Measurements from ENCODE around the gene GALNT7. TPM values are rescaled to one million over a fixed set of nuclear protein-coding genes. Genes with fewer than 3 reads are reported as not detected.

The GALNT7 gene
- total RNA-seq, 4 donors from 2014 or later = 8.7 to 22.4 (median 9.7) TPM

GRCh38 chr4:173165706-173166105 lies 2.9 kb upstream of the GALNT7 start:
- Histone ChIP-seq H3K9me3 (no peaks in the 10 kb centered on the region), H3K4me1 (peaks cover 0 to 11% (median 5%) of the 10 kb centered on the region in 4 donors), H3K4me3 (no peak overlapping the region), H3K27ac (no peak overlapping the region), H3K36me3 (no peaks in the 10 kb centered on the region), H3K27me3 (no peaks in the 10 kb centered on the region)
- no peak for DNase-seq (ENCODE audit: low spot score in 2 of 2)
- TF ChIP-seq CTCF (IDR thresholded peaks at IDR 0.05) = no peak
- no peak for TF ChIP-seq POLR2A (IDR thresholded peaks at IDR 0.05)
- TF ChIP-seq EP300 (IDR thresholded peaks at IDR 0.05) = no peak

- 90 to 93% methylated on average over 4 of the region's 4 CpGs for WGBS, 2 donors
- no peaks in the 10 kb centered on the region for H3K27me3 ChIP-seq
- H3K27ac ChIP-seq = no peak overlapping the region
- DNase-seq (ENCODE audit: low spot score in 2 of 2) = no peak
- H3K4me3 ChIP-seq = no peak overlapping the region
- TF ChIP-seq EP300 (IDR thresholded peaks at IDR 0.05) (no peak), CTCF (IDR thresholded peaks at IDR 0.05) (no peak), POLR2A (IDR thresholded peaks at IDR 0.05) (no peak)
- peaks cover 0 to 19% (median 13%) of the 10 kb centered on the region in 4 donors for H3K4me1 ChIP-seq
- H3K9me3 ChIP-seq = no peaks in the 10 kb centered on the region
- no peaks in the 10 kb centered on the region for H3K36me3 ChIP-seq
Observed at GRCh38 chr4:173166491-173166890, 2.1 kb upstream of the GALNT7 start.

GRCh38 chr4:173167758-173168395 lies 734 bp upstream of the GALNT7 start:
- DNase-seq (ENCODE audit: low spot score in 2 of 2) = no peak
- Histone ChIP-seq H3K9me3 (no peaks in the 10 kb centered on the region), H3K27me3 (no peaks in the 10 kb centered on the region), H3K27ac (peak overlapping the region; percentile 18 to 96 (median 88)), H3K4me1 (peaks cover 0 to 19% (median 13%) of the 10 kb centered on the region in 4 donors), H3K4me3 (peak overlapping the region; percentile 72 to 93 (median 85)), H3K36me3 (no peaks in the 10 kb centered on the region)
- 7 to 9% methylated on average over 19 of the region's 19 CpGs for WGBS, 2 donors
- TF ChIP-seq CTCF (IDR thresholded peaks at IDR 0.05) (no peak), POLR2A (IDR thresholded peaks at IDR 0.05) (no peak), EP300 (IDR thresholded peaks at IDR 0.05) (no peak)

- peaks cover 0 to 19% (median 13%) of the 10 kb centered on the region in 4 donors for H3K4me1 ChIP-seq
- no peaks in the 10 kb centered on the region for H3K27me3 ChIP-seq
- H3K4me3 ChIP-seq = peak overlapping the region; percentile 72 to 93 (median 76)
- no peak for DNase-seq (ENCODE audit: low spot score in 2 of 2)
- no peak for TF ChIP-seq POLR2A (IDR thresholded peaks at IDR 0.05)
- peak in 1 of 5 experiments; percentile 16 for TF ChIP-seq CTCF (IDR thresholded peaks at IDR 0.05)
- WGBS, 2 donors = 0% methylated on average over 6 of the region's 41 CpGs; no CpG with 5 or more reads in 1 of the 2 donors
- peak overlapping the region; percentile 40 to 96 (median 92) for H3K27ac ChIP-seq
- no peaks in the 10 kb centered on the region for H3K9me3 ChIP-seq
- no peaks in the 10 kb centered on the region for H3K36me3 ChIP-seq
Observed at GRCh38 chr4:173169178-173169427, 492 bp downstream of the GALNT7 start.

- H3K27me3 ChIP-seq = no peaks in the 10 kb centered on the region
- H3K4me3 ChIP-seq = peak overlapping the region; percentile 72 to 93 (median 76)
- peak; percentile 28 to 34 for DNase-seq (ENCODE audit: low spot score in 2 of 2)
- TF ChIP-seq CTCF (IDR thresholded peaks at IDR 0.05) = peak in 1 of 5 experiments; percentile 32
- TF ChIP-seq EP300 (IDR thresholded peaks at IDR 0.05) = peak in 1 of 2 donors; percentile 18
- peak in 1 of 2 donors; percentile 57 for TF ChIP-seq POLR2A (IDR thresholded peaks at IDR 0.05)
- H3K27ac ChIP-seq = peak overlapping the region; percentile 40 to 96 (median 92)
- H3K36me3 ChIP-seq = no peaks in the 10 kb centered on the region
- 0% methylated on average over 4 to 32 of the region's 92 CpGs for WGBS, 2 donors
- no peaks in the 10 kb centered on the region for H3K9me3 ChIP-seq
- H3K4me1 ChIP-seq = peaks cover 0 to 19% (median 13%) of the 10 kb centered on the region in 4 donors
Observed at GRCh38 chr4:173169428-173170181, 994 bp downstream of the GALNT7 start.

Measured in tibial nerve (tissue), 4 donors.